Activated CD4-positive, alpha-beta T cell treated with anti-CD3 and anti-CD28 coated beads for 1 hour (primary cell): ENCODE data around the gene NPAT.
A peak's percentile ranks its signal among the peaks of the same experiment; 100 is the strongest.

Experiments used
- DNase-seq: peaks from one replicate; pipeline ENCODE4 v3.0.0-alpha.2; 2020

The NPAT gene

DNA sequence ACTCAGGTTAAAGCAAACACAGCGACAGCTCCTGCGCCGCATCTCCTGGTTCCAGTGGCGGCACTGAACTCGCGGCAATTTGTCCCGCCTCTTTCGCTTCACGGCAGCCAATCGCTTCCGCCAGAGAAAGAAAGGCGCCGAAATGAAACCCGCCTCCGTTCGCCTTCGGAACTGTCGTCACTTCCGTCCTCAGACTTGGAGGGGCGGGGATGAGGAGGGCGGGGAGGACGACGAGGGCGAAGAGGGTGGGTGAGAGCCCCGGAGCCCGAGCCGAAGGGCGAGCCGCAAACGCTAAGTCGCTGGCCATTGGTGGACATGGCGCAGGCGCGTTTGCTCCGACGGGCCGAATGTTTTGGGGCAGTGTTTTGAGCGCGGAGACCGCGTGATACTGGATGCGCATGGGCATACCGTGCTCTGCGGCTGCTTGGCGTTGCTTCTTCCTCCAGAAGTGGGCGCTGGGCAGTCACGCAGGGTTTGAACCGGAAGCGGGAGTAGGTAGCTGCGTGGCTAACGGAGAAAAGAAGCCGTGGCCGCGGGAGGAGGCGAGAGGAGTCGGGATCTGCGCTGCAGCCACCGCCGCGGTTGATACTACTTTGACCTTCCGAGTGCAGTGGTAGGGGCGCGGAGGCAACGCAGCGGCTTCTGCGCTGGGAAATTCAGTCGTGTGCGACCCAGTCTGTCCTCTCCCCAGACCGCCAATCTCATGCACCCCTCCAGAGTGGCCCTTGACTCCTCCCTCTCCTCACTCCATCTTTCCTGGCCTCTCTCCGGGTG is at the start of gene NPAT, which contains the start of gene ATM:
NPAT (minus strand) TSS at position 65 of the 774 bp plus-strand sequence. CDS start 102 bp downstream, outside the sequence.
ATM (plus strand) TSS at position 494 of the 774 bp plus-strand sequence. CDS start 4,558 bp downstream, outside the sequence.
- peak; percentile 98 for DNase-seq

DNA sequence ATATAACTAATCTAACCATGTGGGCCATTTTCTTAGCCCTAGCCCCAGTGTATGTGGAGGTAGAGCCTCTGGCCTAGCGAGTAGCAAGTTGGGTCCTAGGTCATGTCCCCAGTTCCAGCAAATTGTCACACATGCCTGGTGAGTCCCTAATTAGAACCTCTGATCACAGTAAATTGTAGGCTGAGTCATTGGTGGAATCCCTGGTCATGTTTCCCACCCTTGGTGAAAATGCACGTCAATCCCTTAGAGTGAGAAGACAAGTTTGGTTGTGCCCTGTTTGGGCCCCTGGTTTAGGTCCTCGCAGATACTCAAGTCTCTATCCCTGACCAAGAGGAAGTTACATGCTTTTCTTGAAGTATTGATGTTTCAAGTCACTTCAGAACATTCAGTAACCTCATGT is 47.1 kb upstream of the NPAT start:
- DNase-seq: no peak

DNA sequence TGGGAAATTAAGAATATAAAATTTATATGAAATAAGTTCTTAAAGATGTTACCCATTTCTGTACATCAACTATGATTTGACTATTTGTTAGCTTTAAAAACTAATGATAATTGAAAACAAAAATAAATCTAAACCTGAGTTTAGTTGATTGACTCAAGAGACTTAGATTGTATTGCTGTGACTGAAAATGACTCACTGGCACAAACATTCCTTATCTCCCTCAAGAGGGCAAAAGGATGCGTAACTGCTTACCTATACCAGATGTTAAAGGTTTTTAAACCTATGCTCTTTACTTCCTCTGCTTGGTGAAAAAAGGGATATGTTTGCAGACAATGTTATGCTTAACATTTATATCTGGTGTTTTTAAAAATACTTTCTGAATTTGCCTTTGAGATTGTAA is 30.7 kb upstream of the NPAT start:
- DNase-seq: no peak

DNA sequence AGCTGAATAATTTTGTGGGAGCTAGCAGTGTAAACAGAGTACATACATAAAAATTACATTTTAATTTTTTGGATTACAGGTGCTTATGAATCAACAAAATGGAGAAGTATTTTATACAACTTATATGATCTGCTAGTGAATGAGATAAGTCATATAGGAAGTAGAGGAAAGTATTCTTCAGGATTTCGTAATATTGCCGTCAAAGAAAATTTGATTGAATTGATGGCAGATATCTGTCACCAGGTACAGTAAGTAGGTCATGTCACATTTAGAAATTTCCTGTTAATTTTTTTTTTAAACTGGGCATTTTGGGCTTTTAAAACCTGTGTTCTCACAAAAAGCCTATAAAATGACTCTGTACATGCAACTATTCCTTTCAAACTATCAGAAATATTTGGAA is 24.4 kb upstream of the NPAT start:
- no peak for DNase-seq

DNA sequence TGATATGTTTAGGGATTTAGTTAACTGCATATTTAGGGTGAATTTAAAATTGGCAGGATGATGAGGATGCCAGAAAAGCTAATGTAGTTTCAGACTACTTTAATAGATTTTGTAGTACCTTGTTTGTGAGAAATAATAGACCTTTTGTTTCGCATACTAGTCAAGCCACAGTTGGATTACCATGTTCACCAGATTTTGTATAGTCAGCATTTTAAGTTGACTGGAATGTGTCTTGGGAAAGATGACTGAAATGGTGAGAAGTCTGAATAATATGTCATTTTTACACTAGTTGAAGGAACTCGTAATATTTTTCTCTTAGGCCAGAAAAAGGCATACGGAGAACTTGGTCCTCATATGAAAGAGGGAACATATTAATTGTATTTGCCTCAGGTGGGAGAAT is 23.9 kb upstream of the NPAT start:
- no peak for DNase-seq

DNA sequence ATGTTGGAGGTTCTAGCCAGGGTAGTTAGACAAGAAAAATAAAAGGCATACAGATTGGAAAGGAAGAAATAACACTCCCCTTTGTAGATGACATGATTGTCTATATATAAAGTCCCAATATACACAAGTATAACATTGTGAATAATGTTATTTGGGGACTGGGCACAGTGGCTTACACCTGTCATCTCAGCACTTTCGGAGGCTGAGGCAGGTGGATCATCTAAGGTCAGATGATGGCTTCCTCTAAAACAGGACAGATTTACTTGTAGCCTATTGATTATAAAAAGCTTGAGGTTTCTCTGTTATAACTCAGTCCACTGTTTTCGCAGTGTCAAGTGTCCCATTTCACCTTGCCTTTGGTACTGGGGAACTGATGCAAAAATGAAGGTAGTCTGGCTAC is 20.0 kb upstream of the NPAT start:
- DNase-seq: no peak

DNA sequence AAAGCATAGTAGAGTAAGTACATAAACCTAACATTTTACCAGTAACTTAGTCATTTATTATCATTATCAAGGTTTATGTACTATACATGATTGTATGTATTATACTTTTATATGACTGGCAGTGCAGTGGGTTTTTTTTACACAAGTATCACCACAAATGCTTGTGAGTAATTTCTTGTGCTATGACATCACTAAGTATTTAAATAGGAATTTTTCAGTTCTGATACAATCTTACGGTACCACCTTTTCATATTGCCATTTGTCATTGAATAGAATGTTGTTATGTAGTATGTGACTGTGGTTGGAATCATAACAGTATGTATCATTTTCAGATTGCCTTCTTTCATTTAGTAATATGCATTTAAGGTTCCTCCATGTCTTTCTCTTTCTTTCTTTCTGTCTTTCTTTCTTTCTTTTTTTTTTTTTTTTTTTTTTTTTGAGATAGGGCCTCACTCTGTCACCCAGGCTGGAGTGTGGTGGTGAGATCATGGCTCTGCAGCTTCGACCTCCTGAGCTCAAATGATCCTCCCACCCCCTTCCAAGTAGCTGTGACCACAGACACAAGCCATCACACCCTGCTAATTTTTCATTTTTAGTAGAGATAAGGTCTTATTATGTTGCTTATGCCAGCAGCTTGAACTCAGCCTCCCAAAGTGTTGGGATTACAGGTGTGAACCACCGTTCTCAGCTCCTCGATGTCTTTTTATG is 19.0 kb upstream of the NPAT start:
- no peak for DNase-seq

DNA sequence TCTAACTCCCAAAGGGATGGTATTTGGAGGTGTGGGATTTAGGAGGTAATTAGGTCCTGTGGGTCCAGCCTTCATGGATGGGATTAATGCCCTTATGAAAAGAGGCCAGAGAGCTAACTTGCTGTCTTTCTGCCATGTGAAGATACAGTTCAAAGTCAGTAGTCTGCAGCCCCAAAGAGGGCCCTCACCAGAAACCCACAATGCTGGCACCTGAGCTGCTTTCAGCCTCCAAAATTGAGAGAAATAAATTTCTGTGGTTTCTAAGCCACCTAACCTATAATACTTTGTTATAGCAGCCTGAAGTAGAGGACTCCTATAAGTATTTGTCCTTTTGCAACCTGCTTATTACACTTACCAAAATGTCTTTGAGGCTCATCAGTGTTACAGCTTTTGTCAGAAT is 16.6 kb upstream of the NPAT start:
- no peak for DNase-seq

DNA sequence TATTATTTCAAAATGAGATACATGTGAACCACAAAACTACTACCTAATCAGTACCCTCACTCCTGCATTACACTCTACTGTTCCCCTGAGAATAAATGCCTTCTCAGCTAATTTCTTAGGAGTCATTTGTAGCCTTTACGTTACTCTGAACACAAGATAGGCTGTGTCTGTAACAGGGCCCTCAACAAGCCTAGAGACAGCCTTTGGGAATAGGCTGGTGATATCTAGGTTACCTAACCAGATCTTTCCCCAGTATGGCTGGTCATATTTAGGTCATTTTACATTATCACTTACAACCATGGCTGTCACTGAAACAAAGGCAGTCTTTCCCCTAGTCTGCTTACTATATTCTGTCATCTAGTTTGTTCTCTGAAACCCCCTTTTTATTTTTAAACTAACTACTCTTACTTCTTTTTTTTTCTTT is 14.6 kb upstream of the NPAT start:
- no peak for DNase-seq

DNA sequence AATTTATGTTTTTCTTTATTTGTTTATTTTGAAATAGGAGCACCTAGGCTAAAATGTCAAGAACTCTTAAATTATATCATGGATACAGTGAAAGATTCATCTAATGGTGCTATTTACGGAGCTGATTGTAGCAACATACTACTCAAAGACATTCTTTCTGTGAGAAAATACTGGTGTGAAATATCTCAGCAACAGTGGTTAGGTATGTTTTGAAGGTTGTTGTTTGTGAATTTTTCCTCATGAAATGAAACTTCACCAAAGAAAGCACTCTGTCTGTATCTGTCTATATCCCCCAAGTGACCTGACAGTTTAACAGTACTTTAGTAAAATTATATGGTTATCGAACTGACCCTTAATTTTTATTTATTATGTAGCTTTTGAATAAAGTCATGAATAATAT is 13.2 kb upstream of the NPAT start:
- DNase-seq: no peak

DNA sequence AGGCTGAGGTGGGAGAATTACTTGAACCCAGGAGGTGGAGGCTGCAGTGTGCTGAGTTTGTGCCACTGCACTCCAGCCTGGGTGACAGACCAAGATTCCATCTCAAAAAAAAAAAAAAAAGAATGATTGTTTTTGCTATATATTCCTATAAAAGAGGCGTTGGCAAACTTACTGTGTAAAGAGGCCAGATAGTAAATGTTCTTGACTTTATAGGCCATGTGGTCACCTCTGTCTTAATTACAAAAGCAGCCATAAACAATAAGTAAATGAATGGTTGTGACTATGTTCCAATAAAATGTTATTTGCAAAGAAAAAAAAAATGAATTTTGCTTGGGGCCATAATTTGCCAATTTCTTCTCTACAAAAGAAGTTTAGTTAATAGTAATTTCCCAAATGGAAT is 12.8 kb upstream of the NPAT start:
- DNase-seq: no peak

DNA sequence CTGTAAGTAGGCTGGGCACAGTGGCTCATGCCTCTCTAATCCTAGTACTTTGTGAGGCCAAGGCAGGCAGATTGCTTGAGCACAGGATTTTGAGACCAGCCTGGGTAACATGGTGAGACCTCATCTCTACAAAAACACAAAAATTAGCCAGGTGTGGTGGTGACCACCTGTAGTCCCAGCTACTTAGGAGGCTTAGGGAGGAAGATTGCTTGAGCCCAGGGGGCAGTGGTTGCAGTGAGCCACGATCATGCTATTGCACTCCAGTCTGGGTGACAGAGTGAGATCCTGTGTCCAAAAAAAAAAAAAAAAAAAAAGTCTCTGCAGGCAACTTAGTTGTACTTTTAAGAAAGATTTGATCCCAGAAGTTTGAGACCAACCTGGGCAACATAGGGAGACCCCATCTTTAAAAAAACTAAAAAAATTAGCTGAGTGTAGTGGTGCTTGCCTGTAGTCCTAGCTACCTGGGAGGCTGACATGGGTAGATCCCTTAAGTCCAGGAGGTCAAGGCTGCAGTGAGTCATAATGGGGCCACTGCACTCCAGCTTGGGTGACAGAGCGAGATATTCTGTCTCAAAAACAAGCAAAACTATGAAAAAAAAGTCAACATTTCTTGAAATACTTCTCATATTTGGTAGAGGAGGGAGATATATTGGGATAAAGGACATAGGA is 11.0 kb upstream of the NPAT start:
- no peak for DNase-seq

DNA sequence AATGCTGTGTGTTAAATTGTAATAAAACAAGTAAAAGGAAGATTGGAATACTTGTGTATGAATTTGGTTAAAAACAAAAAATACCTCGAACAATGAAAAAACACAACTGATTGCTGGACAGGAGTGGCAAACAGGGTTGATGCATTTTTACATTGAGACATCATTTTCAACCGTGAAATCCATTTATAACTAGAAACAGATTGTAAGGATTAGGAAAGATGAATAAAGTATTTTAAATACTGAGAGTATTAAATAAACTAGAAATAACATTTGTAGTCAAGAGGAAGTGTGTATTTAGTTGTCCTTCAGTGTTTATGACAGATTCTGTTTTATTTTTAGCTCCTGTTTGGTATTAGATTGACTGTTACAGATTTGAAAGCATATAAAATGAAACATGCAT is 5.8 kb upstream of the NPAT start:
- no peak for DNase-seq

DNA sequence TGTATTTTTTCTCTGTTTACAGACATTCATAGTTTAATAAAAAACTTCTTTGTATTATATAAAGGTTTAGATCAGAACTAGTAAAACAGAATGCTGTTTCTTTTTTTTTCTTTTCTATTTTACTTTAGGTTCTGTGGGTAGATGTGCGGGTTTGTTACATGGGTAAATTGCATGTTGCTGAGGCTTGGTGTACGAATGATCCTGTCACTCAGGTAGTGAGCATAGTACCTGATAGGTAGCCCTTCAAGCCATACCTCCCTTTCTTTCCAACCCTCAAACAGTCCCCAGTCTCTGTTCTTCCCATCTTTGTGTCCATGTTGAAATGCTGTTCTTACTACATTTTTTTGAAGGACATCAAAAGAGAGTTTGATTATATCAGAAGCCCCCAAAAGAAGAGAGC is 3.6 kb upstream of the NPAT start:
- DNase-seq: no peak

DNA sequence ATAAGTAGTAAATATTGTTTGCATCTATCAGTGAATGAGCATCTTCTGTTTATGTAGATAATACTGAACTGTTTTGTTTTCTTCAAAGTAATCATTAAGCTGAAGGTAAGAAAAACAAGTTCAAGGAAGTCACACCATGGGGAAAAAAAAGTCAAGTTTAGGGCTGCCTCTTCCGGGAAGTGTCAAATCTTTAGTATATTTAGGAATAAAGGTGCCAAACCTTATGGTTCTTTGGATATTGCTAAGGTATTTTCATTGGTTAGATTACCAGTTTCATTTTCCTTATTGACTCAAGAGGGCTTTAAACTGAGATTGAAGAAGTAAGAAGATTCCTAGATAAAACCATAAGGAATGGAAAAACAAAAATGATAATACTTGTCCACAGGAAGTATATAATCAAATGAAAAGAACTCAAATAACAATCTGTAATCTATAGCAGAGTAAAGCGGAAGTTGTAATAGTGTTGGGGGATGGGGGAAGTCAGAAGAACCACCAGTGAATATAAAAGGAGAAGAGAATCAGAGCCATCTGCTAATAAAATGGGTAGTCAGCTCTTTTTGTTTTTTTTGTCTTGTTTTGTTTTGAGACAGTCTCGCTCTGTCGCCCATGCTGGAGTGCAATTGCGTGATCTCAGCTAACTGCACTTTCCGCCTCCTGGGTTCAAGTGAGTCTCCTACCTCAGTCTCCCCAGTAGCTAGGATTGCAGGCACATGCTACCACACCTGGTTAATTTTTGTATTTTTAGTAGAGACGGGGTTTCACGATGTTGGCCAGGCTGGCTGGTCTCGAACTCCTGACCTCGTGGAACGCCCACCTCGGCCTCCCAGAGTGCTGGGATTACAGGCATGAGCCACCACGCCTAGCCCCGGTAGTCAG is 2.7 kb upstream of the NPAT start:
- no peak for DNase-seq

DNA sequence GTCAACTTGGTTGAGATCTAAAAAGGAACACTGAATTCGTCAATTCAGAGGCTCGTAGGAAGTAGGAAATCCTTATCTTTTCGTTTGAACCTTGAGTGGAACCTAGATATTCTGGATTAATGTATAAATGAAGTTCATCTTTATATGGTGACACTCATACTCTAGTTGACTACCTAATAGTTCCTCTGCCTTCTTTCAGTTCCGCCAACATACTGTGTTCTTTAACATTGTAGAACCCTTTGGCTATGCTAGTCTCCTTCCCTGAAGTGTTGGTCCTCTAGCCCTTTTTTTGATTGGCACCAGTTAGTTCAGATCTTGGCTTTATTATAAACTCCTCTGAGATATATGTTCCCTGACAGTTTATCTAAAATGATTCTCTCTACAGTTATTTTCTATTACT is 1.9 kb upstream of the NPAT start:
- DNase-seq: no peak

DNA sequence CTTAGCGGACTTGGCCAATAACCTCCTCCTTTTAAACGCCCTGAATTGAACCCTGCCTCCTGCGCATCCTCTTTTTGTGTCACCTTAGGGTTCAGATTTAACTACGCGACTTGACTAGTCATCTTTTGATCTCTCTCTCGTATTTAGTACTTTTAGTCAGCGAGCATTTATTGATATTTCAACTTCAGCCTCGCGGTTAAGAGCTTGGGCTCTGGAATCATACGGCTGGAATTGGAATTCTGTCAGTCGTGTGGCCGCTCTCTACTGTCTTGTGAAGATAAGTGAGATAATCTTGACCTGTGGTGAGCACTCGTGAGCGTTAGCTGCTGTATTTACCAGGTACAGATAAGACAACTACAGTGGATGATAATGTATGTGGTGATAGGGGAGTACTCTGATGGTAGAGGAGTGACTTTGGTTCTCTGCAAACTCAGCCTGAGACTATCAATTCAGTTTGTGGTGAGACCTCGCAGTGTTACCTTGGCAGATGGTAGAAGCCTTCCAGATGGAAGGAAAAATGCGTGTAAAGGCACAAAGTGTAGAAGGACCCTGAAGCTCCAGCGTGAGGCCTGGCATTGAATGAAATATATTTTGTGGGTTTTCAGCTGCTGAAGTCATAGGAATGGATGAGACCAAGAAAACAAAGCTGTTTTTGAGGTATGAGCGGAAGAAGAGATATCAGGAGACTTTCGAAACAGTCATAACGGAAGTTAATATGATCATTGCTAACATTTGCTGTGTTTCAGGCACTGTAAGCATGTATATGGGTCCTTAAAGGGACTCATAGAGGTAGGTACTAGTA is 1.1 kb upstream of the NPAT start:
- no peak for DNase-seq

DNA sequence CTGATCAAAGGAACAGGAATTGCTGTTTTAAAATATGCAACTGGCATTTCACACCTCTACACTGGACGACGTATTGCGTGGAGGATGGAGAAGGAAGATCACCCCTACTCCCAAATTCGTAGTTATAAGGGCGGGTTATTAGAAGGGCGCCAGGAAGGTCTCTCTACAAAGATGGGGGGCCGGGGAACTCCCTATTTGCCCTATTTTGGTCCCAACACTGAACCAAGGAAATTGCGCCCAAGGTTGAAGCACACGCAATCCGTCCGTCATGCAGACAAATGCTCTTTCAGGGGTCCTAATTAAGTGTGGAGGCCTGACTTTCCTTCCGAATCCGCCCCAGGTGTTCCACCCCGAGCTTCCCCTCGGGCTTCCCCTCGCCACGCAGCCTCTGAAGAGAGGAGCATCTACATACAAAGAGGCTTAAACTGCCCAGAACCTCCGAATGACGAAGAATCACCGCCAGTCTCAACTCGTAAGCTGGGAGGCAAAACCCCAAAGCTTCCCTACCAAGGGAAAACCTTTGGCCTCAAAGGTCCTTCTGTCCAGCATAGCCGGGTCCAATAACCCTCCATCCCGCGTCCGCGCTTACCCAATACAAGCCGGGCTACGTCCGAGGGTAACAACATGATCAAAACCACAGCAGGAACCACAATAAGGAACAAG is 396 bp downstream of the NPAT start:
- peak; percentile 19 for DNase-seq

DNA sequence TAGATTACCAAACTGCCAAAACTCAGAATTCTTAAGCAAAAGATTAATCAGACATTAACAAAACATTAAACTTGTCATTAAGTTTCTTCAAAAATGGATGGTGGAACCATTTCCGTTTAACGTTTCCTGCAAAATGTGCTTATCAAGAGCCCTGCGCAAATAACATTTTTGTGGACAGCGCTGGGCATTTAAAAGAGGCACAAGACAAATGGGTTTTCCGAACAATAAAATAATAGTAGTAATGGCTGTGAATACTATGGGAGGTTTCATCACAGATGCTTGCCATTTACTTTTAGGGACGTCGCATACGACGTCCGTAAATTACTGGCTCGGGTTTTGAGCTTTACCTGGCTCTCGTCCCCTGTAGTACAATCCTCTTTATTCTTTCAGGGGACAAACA is 1.1 kb downstream of the NPAT start:
- no peak for DNase-seq

DNA sequence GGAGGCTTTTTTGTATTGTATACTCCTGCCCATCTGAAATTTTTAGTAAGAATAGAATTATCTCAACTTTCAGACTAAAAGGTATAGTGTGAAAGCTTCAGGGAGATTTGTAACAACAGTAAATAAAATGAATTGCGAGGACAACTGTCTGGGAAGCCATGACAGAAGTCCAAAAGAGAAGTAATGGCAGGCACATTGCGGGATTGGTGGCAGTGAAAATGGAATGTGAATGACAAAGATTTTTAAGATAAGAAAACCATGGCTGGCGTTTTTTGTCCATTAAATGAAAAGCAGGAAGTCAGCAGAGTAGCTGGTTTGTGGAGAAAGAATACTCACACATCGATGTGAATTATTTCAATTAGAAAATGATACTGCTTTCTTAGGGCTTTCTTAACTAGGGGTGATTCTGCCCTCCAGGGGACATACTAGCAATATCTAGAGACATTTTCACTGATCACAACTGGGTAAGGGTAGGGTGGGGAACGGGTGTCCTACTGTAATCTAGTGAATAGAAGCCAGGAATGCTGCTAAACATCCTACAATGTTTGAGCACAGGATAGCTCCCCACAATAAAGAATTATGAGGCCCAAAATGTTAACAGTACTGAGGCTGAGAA is 1.6 kb downstream of the NPAT start:
- DNase-seq: no peak
